ENCODE data around the gene COBL. TPM values are rescaled to one million over a fixed set of nuclear protein-coding genes. Genes with fewer than 3 reads are reported as not detected.

COBL gene
- total and polyA plus RNA-seq, 2 of the 4 experiments (the other 2 are of a cell fraction), result under 0.01 TPM; not detected in 1

DNA sequence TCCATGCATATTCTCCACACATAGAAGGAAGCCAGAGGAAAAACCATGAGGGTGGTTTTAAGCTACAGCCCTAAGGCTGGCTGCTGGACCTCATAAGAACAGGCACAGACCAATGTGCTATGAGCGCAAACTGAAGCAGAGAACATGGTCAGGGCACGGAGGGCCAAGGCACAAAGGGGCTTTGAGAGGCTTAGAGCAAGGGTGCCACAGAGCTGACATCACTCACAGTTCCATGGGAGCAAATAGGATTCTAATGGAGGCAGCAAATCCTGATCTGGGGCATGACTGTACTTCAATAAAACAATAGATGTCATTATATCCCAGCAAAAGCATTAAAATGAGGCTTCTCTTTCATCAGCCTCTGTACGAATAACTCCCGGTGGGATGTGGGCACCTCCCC, 162.4 kb downstream of the COBL start:
- no peak overlapping the region for H2BK5ac ChIP-seq (ENCODE audit: low read depth, low read length, poor library complexity, severe bottlenecking)

More for the DNA sequence above, 162.4 kb downstream of the COBL start:
- Histone ChIP-seq H3K27me3 (ENCODE audit: control insufficient read depth, insufficient read depth, low read length) (peaks cover 9% of the 10 kb centered on the region; the same call in 1 of the 2 replicates), H3K9ac (ENCODE audit: low read depth, low read length) (no peak overlapping the region), H4K8ac (ENCODE audit: low read depth in 2 of 2, low read length in 2 of 2) (no peak overlapping the region), H3K23ac (ENCODE audit: low read depth, low read length) (no peak overlapping the region), H3K4ac (ENCODE audit: low read depth, low read length) (no peak overlapping the region), H3K18ac (ENCODE audit: low read depth, low read length) (no peak overlapping the region), H3K56ac (ENCODE audit: extremely low read depth, insufficient read depth, low read length) (no peak overlapping the region), H2BK20ac (ENCODE audit: low read depth, low read length) (no peak overlapping the region), H3K14ac (replicated peaks; ENCODE audit: low read depth, low read length) (no peak overlapping the region), H3K9me3 (ENCODE audit: control insufficient read depth, insufficient read depth, low read length) (no peaks in the 10 kb centered on the region), H2AK5ac (ENCODE audit: low read depth, low read length) (no peak overlapping the region), H2AFZ (replicated peaks; ENCODE audit: low read length, poor library complexity) (no peak overlapping the region), H2BK120ac (ENCODE audit: low read depth, low read length) (no peak overlapping the region), H4K91ac (ENCODE audit: insufficient read depth, low read depth, low read length) (no peak overlapping the region), H4K5ac (ENCODE audit: low read depth, low read length) (no peak overlapping the region), H3K4me2 (ENCODE audit: low read depth, low read length) (no peak overlapping the region), H2BK15ac (ENCODE audit: low read depth, low read length) (no peak overlapping the region), H4K20me1 (ENCODE audit: insufficient read depth, low read length) (no peaks in the 10 kb centered on the region), H2AK9ac (replicated peaks; ENCODE audit: low read depth, low read length, poor library complexity) (no peak overlapping the region), H3K27ac (ENCODE audit: insufficient read depth, low read length) (no peak overlapping the region), H3K4me3 (ENCODE audit: insufficient read depth, low read depth, low read length) (no peak overlapping the region), H3K9me1 (ENCODE audit: insufficient read depth, low read length) (no peaks in the 10 kb centered on the region), H3K4me1 (ENCODE audit: control insufficient read depth, insufficient read depth, low read length) (no peaks in the 10 kb centered on the region), H3K36me3 (ENCODE audit: control insufficient read depth, insufficient read depth, low read length) (no peaks in the 10 kb centered on the region), H3K79me1 (ENCODE audit: low read depth in 1 of 2, low read length in 2 of 2) (no peaks in the 10 kb centered on the region)
- CTCF ChIA-PET, result interaction anchor here (0.8 to 1.2 kb wide), 2 partner anchors 13 kb away, joined by 4 to 10 read pairs; no protein-coding TSS in a partner anchor
- no TSS peak for BruUV-seq (replicated peaks)
- POLR2A ChIA-PET (ENCODE audit: unreplicated experiment), result no interaction called here
- no peak for ATAC-seq (ENCODE audit: low read depth)
- in situ Hi-C loops (cut with MboI; ENCODE audit: low sequenced_read_pairs), result loop anchor here (25.0 kb wide), 1 partner anchor 1017 kb away; no protein-coding TSS in a partner anchor
- dilution Hi-C loops (cut with HindIII; ENCODE audit: low sequenced_read_pairs, unreplicated experiment), result no loop called here
- TF ChIP-seq MXI1 (IDR thresholded peaks at IDR 0.05; ENCODE audit: borderline replicate concordance, low read depth, low read length), result no peak
- TF ChIP-seq POLR2A (IDR thresholded peaks at IDR 0.05; ENCODE audit: low read depth, low read length), result no peak
- no peak for TF ChIP-seq RCOR1 (IDR thresholded peaks at IDR 0.05; ENCODE audit: insufficient replicate concordance, low read length)
- no peak for TF ChIP-seq RFX5 (IDR thresholded peaks at IDR 0.05; ENCODE audit: low read depth, low read length)
- TF ChIP-seq FOS (IDR thresholded peaks at IDR 0.05; ENCODE audit: low read depth, low read length), result no peak
- no peak for TF ChIP-seq CEBPB (IDR thresholded peaks at IDR 0.05; ENCODE audit: low read depth, low read length)
- TF ChIP-seq RAD21 (IDR thresholded peaks at IDR 0.05; ENCODE audit: low read length), result no peak
- no peak for TF ChIP-seq MAFK (IDR thresholded peaks at IDR 0.05; ENCODE audit: low read depth, low read length)
- no peak for TF ChIP-seq MAZ (IDR thresholded peaks at IDR 0.05; ENCODE audit: borderline replicate concordance, low read depth, low read length)
- TF ChIP-seq NFE2L2 (IDR thresholded peaks at IDR 0.05; ENCODE audit: low read depth, low read length), result no peak
- TF ChIP-seq, protein P1, sequence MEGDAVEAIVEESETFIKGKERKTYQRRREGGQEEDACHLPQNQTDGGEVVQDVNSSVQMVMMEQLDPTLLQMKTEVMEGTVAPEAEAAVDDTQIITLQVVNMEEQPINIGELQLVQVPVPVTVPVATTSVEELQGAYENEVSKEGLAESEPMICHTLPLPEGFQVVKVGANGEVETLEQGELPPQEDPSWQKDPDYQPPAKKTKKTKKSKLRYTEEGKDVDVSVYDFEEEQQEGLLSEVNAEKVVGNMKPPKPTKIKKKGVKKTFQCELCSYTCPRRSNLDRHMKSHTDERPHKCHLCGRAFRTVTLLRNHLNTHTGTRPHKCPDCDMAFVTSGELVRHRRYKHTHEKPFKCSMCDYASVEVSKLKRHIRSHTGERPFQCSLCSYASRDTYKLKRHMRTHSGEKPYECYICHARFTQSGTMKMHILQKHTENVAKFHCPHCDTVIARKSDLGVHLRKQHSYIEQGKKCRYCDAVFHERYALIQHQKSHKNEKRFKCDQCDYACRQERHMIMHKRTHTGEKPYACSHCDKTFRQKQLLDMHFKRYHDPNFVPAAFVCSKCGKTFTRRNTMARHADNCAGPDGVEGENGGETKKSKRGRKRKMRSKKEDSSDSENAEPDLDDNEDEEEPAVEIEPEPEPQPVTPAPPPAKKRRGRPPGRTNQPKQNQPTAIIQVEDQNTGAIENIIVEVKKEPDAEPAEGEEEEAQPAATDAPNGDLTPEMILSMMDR (conservative IDR thresholded peaks at IDR 0.05; ENCODE audit: low read depth, low read length), result no peak
- no peak for TF ChIP-seq BHLHE40 (IDR thresholded peaks at IDR 0.05; ENCODE audit: low read depth, low read length)
- no peak for TF ChIP-seq CHD1 (IDR thresholded peaks at IDR 0.05; ENCODE audit: low read depth, low read length)
- TF ChIP-seq, protein P2, sequence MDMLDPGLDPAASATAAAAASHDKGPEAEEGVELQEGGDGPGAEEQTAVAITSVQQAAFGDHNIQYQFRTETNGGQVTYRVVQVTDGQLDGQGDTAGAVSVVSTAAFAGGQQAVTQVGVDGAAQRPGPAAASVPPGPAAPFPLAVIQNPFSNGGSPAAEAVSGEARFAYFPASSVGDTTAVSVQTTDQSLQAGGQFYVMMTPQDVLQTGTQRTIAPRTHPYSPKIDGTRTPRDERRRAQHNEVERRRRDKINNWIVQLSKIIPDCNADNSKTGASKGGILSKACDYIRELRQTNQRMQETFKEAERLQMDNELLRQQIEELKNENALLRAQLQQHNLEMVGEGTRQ (IDR thresholded peaks at IDR 0.05; ENCODE audit: low read depth, low read length), result no peak
- TF ChIP-seq, protein P3, sequence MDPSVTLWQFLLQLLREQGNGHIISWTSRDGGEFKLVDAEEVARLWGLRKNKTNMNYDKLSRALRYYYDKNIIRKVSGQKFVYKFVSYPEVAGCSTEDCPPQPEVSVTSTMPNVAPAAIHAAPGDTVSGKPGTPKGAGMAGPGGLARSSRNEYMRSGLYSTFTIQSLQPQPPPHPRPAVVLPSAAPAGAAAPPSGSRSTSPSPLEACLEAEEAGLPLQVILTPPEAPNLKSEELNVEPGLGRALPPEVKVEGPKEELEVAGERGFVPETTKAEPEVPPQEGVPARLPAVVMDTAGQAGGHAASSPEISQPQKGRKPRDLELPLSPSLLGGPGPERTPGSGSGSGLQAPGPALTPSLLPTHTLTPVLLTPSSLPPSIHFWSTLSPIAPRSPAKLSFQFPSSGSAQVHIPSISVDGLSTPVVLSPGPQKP (IDR thresholded peaks at IDR 0.05; ENCODE audit: borderline replicate concordance, low read depth, low read length), result no peak
- DNase-seq, result no peak
- no CpG with 5 or more reads among the region's 4 CpGs for WGBS, 2 experiments (ENCODE audit: extremely low coverage in 2 of 2, insufficient read length in 1 of 2)
- intact Hi-C loops (cut with micrococcal nuclease), result no loop called here

All from IMR-90 (cell line).